Measurements from ENCODE around the gene MYO18B.
"Not testable (repeated sequence)": the region's sequence is repeated elsewhere in the genome, so short reads cannot be mapped to it uniquely, and the experiment has no call there.

The MYO18B gene

DNA sequence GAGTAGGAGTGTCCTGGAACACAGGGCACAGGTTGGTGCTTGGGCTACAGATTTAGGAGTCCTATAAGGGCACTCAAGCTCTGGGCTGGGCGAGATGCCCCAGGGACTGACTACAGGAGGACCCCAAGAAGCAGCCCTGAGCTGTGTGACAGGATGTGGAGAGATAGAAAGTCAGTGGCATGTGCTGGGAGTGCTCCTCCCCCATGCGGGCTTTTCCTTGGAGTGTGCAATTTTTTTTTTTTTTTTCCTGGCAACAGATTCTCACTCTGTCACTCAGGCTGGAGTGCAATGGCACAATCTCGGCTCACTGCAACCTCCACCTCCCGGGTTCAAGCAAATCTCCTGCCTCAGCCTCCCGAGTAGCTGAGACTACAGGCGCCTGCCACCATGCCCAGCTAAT is 33.6 kb upstream of the MYO18B start:
- intact Hi-C loops (cut with DNase I); DNase-seq: not testable (repeated sequence)

DNA sequence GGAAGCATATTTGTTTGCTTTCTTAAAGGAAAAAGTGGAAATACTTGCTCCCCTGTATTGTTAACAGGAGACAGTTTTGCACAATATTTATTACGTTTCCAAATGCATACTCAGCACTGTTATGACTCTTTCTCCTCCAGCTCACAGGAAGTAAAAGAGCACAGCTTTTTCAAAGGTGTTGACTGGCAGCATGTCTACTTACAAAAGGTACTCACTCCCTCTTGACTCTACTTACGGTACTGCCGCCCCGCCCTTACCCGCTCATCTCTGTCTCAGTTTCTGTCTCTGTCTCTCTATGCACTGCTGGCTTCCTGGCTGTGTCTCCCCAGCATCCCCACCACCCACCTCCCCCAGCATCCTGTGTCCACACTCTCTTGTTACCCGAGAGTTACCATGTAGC is 32.2 kb upstream of the MYO18B start:
- no peak for DNase-seq
- intact Hi-C loops (cut with DNase I): no loop called here

DNA sequence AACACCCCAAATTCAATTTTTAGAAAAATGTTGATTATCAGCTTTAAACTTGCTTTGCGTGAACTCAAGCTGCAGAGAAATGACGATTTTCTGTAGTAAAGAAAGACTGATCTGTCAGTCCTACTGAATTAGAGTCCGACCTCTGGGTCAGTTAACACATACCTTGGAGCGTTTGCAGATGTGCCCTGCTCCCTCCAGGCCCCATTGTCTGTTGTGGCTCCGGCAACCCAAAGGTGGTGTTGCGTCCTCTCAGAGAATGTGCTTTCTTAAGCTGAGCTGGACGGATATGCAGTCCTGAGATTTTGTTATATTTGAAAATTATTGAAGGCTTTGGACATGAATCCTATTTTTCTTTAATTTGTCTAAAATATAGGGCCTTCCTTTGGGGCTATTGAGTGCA is 31.5 kb upstream of the MYO18B start:
- intact Hi-C loops (cut with DNase I): no loop called here
- DNase-seq: no peak

DNA sequence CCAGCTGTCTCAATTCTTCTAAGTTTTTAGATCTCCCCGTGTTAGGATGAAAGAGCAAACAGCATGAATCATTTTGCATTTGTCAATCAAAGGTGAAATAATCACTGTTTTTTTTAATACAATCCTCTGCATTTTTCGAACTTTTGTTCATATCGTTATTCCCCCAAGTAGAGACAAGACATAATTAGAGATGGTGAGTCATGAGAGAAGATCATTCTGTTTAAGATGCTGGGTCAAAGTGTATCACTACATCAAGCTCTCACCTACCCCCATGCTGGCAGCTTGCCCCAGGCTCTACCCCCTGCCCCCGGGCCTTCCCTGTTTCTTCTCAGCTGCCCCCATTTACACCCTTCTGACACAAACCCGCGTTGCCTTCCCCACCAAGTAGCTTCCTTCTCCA is 30.5 kb upstream of the MYO18B start:
- DNase-seq: peak in 9 of 42 donors; percentile 17 to 49 (median 34)
- intact Hi-C loops (cut with DNase I): no loop called here

DNA sequence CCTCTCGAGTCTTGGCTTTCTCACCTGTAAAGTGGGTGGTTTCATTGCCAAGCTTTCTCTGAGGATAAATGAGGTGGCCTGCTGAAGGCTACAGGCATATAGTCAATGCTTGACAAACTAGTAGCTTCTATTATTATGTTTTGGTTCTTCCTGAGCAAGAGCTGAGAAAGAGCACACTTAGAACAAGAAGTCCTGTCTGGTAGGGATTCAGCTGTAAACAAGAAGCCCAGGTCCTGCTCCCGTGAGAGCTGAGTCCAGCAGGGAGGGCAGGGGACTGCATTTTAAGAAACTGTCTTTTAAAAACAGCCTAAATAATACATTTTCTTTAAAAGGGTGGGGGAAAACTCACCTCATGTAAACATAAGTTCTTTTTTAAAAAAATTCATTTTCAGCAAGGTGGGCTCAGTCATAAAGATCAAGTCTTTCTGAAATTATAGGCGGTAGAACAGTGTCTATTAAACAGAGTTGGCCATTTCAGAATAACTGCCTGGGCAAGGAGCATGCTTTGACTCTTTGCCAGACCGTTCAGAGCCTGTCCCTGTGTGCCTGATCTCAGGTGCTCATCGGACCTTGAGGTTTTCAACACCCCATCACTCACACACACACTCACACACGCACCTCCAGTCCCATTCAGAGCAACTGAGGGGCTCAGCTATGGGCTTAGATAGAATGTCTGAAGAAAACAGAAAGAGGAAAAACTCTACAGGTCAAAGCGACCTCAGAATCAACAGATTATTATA is 29.2 kb upstream of the MYO18B start:
- intact Hi-C loops (cut with DNase I): no loop called here
- no peak for DNase-seq

DNA sequence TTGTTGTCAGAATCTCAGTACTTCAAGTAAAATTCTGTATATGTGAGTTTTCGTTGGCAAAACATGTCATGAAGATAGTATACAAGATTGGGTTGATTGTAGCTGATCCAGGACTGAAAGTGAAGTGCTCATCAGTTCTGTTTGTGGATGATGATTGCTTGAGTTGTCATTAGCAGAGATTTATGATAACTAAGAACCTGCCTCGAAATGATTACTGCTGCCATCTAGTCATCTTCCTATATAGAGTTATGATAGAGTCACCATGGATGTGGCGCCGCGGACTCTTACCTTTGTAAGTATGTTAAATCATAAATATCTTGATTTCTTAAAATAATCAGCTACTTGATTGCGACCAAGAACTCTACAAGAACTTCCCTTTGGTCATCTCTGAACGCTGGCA is 27.9 kb upstream of the MYO18B start:
- intact Hi-C loops (cut with DNase I): no loop called here
- no peak for DNase-seq

DNA sequence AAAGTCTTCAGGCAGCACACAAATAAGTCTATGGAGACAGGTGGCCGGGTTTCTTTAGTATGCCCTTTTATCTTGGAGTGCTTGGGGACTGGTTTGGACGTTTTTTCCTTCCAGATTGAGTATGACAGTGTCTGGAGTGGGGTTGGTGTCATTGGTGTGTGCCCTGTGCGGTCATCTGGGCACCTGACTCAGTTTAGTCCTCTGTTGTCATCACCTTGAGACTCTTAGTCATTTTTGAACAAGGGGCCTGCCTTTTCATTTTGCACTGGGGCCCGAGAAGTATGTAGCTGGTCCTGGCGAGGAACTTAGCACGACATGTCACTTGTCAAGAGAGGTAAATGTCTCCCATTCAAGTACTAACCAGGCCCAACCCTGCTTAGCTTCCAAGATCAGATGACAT is 27.2 kb upstream of the MYO18B start:
- intact Hi-C loops (cut with DNase I): no loop called here

DNA sequence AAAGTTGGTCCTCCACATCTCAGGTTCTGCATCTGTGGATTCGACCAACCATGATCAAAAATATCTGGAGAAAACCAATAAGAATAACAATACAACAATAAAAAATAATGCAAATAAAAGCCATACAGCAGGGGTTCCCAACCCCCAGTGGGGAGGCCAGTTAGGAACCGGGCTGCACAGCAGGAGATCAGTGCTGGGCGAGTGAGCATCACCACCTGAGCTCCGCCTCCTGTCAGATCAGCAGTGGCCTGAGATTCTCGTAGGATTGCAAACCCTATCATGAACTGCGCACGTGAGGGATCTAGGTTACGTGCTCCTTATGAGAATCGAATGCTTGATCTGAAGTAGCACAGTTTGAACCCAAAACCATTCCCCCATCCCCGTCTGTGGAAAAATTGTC is 25.4 kb upstream of the MYO18B start:
- DNase-seq: no peak
- intact Hi-C loops (cut with DNase I): no loop called here

More for the DNA sequence above, 27.2 kb upstream of the MYO18B start:
- DNase-seq: no peak

DNA sequence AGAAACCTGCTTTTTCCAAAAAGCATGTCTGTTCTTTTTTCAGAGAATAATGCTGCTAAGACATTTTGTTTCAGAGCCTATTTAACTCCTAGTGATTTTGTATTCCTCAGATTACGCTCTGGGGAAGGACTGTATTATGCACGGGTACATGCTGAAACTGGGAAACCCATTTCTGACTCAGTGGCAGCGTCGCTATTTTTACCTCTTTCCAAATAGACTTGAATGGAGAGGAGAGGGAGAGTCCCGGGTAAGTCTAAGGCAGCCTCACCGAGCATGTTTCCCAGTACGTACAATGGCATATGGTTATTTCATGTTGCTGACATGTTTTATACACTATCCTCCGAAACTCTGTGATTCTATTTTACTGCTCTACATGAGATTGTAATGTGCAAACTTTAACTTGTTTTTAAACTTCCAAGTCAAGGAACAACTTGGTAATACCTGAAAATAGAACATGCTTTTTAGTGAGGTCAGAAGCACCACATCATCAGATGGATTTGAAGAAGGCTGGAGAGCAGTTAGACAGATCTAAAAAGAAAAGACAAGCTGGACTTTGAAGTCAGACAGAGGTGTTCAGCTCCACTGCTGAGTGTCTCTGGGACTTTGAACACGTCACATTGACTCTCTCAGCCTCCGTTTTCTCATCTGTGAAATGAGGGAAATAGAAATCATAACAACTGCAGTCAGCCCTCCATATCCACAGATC is 23.7 kb upstream of the MYO18B start:
- DNase-seq: peak in 8 of 42 donors; percentile 7 to 35 (median 22)
- intact Hi-C loops (cut with DNase I): no loop called here

DNA sequence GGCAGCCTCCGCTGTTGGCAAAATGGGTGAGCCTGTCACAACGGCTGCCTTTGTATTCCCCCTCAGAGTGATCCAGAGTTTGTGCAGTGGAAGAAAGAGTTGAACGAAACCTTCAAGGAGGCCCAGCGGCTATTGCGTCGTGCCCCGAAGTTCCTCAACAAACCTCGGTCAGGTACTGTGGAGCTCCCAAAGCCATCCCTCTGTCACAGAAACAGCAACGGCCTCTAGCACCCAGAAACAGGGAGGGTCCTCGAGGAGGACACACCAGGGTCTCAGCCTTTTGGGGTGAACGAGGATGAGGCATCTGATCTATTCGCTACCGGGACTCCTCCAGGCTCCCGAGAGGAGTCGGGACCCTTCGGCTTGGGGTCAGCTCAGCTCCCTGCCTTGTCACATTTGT is 19.8 kb upstream of the MYO18B start:
- intact Hi-C loops (cut with DNase I): no loop called here
- no peak for DNase-seq

DNA sequence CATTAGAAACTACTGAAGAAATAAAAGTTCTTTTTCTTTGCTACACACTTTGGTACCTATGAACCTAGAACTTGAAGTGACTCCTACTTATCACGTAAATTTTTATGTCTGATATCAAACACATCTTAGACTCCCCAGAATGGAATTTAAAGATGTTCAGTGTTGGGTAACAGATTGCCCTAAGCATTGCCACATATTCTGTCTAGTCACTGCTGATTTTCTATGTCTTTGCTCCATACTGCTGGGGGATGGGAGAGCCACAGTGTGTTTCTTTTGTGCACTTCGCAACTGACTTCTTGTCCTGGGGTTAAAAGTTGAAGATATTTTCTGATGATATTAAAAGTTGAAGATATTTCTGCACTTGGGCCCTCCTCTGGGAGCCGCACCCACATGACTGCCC is 19.4 kb upstream of the MYO18B start:
- DNase-seq: no peak
- intact Hi-C loops (cut with DNase I): no loop called here

DNA sequence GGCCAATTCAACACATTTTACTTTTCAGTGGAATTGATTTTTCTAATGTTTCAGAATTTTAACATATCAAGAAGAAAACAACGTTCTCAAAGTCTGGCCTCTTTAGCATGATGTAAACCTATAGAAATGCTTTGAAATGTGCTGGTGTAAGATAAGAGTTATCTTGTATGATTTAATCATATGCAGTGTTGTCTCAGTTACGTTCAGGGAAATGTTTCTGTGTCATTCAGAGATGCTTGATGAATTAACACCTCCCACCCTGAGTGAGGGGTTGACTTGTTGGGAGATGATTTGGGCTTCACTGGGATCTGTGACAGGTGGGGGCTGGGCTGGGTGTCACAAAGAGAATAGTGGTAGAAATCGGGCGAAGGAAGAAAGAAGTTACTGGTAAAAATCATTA is 15.7 kb upstream of the MYO18B start:
- peak in 1 of 42 donors; percentile 17 for DNase-seq
- intact Hi-C loops (cut with DNase I): no loop called here

DNA sequence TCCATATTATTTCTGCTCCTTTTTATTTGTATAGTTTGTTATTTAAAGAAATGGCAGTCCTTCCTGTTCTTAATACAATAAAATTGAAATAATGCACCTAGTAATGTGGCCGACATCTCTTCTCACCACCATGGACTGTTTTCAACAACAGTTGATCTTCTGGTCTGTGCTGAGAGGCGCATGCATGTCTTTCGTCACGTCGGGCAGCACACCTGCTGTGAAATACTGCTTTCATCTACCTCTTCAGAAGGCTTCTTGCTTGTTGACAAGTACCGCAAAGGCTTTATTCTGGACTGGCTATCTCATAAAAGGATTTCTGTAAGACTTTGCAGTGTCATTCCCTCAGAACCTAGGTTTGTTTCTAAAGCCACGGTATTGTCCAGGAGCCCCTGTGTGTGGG is 13.9 kb upstream of the MYO18B start:
- DNase-seq: peak in 1 of 42 donors; percentile 0
- intact Hi-C loops (cut with DNase I): no loop called here

DNA sequence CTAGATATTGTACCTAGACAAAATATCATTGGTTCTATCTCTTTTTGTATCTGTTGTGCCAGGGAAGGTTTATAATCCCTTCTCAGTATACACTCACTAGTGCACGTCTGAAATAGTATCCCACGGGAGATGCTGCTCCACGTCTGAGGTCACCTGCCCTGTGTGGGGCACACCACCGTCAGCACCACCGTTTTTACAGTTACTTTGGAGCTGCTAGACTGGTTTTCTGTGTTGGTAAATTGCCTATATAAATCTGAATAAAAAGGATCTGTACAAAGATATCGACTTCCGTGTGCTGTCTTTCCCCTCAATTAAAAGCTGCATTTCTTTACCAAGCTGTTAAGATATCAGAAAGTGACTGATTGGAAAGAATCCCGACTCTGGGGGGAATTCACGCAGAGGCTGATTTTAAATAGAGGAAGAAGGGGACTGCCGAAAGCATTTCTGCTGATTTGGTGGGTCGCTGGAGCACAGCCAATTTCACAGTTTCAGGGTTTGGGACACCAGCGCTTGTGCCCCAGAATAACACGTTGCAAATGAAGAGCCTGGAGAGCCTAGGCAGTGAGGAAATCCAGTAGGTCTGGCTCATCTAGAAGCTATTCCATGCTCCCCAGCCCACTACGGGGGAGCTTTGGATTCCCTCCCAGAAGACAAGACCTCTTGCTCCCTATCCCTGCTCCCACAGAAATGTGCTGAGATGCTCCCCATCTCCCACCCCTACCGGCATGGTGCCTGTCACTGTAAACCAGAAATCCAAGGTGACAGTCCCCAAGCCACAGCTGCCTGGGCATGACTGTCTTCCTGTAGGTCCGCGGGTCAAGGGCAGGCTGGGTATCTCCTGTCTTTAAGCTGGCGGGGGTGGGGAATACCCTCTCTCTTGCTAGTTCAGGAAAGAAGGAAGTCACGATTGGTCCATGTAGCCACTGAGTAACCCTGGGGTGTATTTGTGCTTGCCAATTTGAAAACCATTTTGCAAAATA is 12.7 kb upstream of the MYO18B start:
- intact Hi-C loops (cut with DNase I): no loop called here

DNA sequence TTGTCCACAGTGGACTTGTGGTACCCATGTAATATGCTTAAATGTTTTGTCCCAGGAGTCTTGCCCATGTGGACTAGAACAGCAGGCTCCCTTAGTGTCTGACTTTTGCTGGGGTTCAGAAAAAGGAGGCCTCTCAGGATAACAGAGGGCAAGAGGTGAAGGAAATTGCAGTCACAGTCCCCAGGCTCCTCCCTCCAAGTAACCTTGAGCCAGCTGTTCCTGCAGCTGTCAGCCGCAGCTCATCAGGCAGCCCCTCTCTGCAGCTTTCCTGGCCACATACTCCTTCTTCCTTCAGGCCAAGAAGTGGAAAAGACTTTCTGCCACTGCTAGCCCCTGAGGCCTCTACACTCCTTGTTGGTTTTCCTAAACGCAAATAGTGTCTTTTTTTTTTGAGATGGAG is 6.3 kb upstream of the MYO18B start:
- intact Hi-C loops (cut with DNase I): no loop called here
- DNase-seq: peak in 1 of 42 donors; percentile 16

More for the DNA sequence above, 12.7 kb upstream of the MYO18B start:
- DNase-seq: peak in 1 of 42 donors; percentile 17

DNA sequence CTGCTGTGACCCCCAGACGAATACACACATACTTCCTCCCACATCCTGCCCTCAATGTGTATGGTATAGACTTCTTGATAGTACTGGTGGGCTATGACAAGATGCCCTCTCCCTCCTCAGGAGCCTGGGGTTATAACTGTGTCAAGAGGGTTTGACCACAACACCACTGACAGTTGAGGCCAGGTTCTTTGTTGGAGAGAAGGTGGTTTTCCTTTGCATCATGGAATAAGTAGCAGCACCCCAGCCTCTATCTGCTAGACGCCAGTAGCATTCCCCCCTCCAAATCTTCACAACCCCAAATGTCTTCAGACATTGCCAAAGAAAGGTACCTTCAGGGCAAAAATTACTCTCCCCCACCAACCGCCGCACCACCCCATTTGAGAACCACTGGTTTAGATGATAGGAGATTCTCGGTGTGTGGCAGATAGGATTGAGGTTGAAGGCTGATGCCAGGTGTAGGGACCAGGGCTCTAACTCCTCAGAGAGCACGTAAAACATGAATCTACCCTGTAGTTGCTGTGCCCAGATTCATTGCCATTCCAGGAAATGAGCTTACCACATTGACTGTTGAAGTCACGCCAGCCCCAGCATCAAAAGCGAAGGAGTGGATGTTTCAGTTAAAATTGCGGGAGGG is 5.5 kb upstream of the MYO18B start:
- peak in 1 of 42 donors; percentile 4 for DNase-seq
- intact Hi-C loops (cut with DNase I): no loop called here

DNA sequence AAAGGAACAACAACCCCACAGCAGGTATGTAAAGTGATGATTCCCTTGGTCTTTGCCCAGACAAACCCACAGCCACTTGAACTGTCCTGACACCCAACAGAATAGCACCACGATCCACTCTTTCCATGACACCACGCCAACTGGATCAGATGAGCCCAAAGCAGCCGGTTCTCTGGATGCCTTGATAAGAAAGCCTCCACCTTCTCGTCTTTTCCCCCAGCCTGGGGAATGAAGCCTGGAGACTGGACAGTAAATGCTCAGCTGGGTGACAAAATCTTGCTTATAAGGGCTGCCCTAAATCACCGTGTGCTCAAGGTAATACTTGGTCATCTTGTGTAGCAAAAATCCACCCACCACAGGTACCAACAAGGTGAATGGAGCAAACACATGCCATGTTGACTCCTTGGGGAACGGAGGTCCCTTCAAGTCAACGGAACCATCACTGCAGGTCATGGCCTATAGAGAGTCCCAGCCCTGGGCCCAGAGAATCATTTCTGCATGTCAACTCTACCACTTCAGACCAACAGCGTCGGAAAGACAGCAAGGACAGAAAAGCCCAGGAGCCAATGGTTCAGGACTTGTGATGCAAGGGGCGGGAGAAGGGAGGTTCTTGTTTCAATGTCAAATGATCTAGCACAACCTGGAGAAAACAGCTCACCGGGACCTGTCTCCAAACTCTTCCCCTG is 2.2 kb upstream of the MYO18B start:
- DNase-seq: peak in 1 of 42 donors; percentile 1
- intact Hi-C loops (cut with DNase I): no loop called here

DNA sequence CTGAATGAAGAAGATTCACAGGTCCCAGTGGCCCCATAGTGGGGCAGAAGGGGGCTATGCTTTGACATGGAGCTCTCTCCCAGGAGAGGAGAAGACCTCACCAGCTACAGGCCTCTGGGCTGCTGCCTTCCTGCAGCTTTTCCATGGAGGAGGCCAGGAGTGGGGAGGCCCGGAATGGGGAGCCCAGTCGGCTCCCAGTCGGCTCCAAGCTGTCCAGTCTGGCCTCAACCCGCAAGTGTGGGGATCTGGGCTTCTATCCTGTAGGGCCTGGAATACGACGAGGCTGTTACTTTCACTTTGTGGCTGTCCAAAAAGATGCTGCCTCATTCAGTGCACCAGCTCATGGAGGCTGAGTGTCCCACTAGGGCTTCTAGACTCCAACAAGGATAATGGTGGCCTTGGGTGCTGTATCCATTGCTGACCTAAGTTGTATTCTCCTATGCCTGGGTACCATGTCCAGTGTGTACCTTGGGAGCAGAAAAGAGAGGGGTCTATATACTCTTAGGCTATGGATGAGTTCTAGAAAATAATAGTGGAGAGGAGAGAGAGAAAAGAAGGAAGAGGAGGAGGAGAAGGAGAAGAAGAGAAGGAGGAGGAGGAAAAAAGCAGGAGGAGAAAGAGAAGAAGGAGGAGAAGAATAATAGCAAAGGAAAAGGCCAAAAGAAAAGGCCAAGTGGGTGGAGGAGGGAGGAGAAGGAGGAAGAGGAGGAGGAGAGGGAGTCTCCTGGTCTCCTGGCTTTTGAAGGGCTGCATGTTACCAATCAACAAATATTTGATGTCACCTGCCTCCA is 1.1 kb downstream of the MYO18B start:
- intact Hi-C loops (cut with DNase I): no loop called here
- no peak for DNase-seq
